Kidney (tissue), 14 donors: ENCODE measurements around the gene SEMA4G. TPM values are rescaled to one million over a fixed set of nuclear protein-coding genes. Genes with fewer than 3 reads are reported as not detected.

Experiments used
- DNase-seq, 5 donors: peaks; one replicate each; pipeline ENCODE4 v3.0.0-alpha.2; 2013 to 2020
- FAIRE-seq: peaks from 2 replicates; lab custom pipeline; 2012; peaks lifted over from hg19 to GRCh38; lab: Jason Lieb, UNC
- H3K27ac ChIP-seq, 2 donors: one replicate each; pipeline ENCODE4 v1.7.0; 2013; ENCODE audit warnings: low read depth in 2 of 2, low read length in 2 of 2, inconsistent platforms in 1 of 2
- H3K27me3 ChIP-seq: one replicate; pipeline ENCODE4 v1.7.1; 2013; ENCODE audit warnings: low read length, inconsistent platforms; ENCODE audit not compliant: control insufficient read depth, insufficient read depth
- H3K36me3 ChIP-seq, 3 donors: one replicate each; pipeline versions ENCODE4 v1.7.0 to v1.7.1; 2013; ENCODE audit warnings: low read length in 3 of 3, control low read depth in 1 of 3, inconsistent platforms in 1 of 3; ENCODE audit not compliant: insufficient read depth in 3 of 3, control insufficient read depth in 2 of 3
- H3K4me1 ChIP-seq, 3 donors: one replicate each; pipeline versions ENCODE4 v1.7.0 to v1.7.1; 2013; ENCODE audit warnings: low read length in 3 of 3, inconsistent platforms in 1 of 3, low read depth in 1 of 3; ENCODE audit not compliant: control insufficient read depth in 2 of 3, insufficient read depth in 2 of 3
- H3K4me3 ChIP-seq, 3 donors: one replicate each; pipeline versions ENCODE4 v1.7.0 to v1.8.1; 2013; ENCODE audit warnings: low read length in 3 of 3, control low read depth in 1 of 3, inconsistent platforms in 1 of 3
- H3K9ac ChIP-seq, 3 donors: one replicate each; pipeline versions ENCODE4 v1.7.0 to v1.7.1; 2013; ENCODE audit warnings: low read length in 3 of 3, control low read depth in 1 of 3, inconsistent platforms in 1 of 3
- H3K9me3 ChIP-seq, 3 donors: one replicate each; pipeline versions ENCODE4 v1.7.0 to v1.7.1; 2013; ENCODE audit warnings: low read length in 3 of 3, control low read depth in 1 of 3, inconsistent platforms in 1 of 3; ENCODE audit not compliant: control insufficient read depth in 2 of 3, insufficient read depth in 1 of 3
- intact Hi-C: fragments of 100-400 bp; cut with DNase I; formaldehyde crosslinking; loops from one replicate; pipeline ENCODE4 v1.11.1; 2022
- polyA plus RNA-seq: library from polyadenylated mRNA; stranded (reverse); fragments of 350-450 nt; fragmentation: Illumina TruSeq; extraction: RNeasy Lipid Tissue Mini Kit (QIAGEN cat#74804); gene quantifications from one replicate; pipeline ENCODE4 v1.2.3, GENCODE V29; 2014; ENCODE audit warnings: low read depth, low replicate concordance; ENCODE audit not compliant: insufficient read depth
- total RNA-seq: library from RNA; stranded (reverse); fragmentation: NEBNext Ultra II Directional; extraction: Animal tissue kit (Norgen Biotek cat#: 25700); gene quantifications from one replicate; pipeline ENCODE4 v1.2.1, GENCODE V29; 2021
- TF ChIP-seq, protein P1 (sequence below): IDR thresholded peaks from 3 replicates; pipeline ENCODE4 v1.5.1; 2012; ENCODE audit warnings: mild to moderate bottlenecking, moderate library complexity, borderline replicate concordance; ENCODE audit not compliant: insufficient read depth; ENCODE audit errors: extremely low read depth
- donor health status: control.
- donor health status: control.
- donor health status: control.
- donor health status: control.
- donor health status: control.
- donor health status: DM: yes; HTN: yes; CAD: no.
- donor health status: Normal renal cell carcinoma (clear cell type).

The SEMA4G gene
- total and polyA plus RNA-seq, 2 donors from 2014 or later, result 6.1 to 23.5 TPM

DNA sequence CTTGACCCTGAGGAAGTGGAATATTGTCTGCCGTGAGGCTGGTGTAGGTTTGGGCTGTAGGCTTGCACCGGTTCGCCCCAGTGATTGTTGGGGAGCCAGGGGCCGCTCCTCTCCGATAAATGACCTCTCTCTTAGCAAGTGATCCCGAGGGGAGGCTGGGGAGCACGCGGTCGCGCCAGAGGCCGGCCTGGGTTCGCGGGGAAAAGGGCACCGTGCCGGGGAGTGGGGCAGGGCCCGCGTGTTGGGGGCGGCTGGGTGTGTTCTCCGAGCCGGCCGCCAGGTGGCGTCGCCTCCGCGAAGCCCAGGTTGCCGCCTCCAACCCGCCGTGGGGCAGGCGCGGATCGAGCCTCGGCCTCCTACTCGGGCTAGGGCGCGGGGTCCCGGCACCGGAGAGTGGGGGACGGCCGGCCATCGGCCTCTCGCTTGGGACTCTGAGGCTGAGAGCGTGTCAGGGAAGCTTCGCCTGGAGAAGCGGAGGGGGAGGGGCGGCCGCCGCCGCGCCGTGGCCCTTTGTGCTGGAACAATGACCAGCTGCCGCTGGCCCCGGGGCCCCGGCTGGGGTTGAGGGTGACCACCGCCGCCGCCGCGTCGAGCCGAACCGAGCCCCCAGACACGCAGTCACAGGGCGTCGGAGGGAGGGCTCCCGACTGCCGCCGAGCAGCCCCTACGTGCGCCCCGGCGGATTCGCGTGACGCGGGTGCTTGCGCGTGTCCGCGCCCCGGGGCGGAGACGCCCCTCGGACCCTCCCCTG, 29.9 kb downstream of the SEMA4G start:
- TF ChIP-seq, protein P1, sequence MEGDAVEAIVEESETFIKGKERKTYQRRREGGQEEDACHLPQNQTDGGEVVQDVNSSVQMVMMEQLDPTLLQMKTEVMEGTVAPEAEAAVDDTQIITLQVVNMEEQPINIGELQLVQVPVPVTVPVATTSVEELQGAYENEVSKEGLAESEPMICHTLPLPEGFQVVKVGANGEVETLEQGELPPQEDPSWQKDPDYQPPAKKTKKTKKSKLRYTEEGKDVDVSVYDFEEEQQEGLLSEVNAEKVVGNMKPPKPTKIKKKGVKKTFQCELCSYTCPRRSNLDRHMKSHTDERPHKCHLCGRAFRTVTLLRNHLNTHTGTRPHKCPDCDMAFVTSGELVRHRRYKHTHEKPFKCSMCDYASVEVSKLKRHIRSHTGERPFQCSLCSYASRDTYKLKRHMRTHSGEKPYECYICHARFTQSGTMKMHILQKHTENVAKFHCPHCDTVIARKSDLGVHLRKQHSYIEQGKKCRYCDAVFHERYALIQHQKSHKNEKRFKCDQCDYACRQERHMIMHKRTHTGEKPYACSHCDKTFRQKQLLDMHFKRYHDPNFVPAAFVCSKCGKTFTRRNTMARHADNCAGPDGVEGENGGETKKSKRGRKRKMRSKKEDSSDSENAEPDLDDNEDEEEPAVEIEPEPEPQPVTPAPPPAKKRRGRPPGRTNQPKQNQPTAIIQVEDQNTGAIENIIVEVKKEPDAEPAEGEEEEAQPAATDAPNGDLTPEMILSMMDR, result peak; percentile 76
- DNase-seq (peak; percentile 85 to 94 (median 92)), FAIRE-seq (no peak)
- Histone ChIP-seq H3K27ac (peak overlapping the region; percentile 90 to 99), H3K27me3 (no peaks in the 10 kb centered on the region), H3K4me1 (peaks cover 7 to 32% (median 8%) of the 10 kb centered on the region in 3 donors), H3K9ac (peak overlapping the region; percentile 53 to 82 (median 71)), H3K36me3 (peaks cover 0 to 13% (median 10%) of the 10 kb centered on the region in 3 donors), H3K9me3 (no peaks in the 10 kb centered on the region), H3K4me3 (peak overlapping the region; percentile 67 to 85 (median 73))
- intact Hi-C loops, result no loop called here

GRCh38 chr10:100999742-101000126, 30.4 kb downstream of the SEMA4G start, which contains the start of gene LZTS2:
Gene LZTS2 (plus strand): TSS chr10:100999808. CDS start chr10:101002539, 2,731 bp downstream.
- FAIRE-seq (no peak), DNase-seq (no peak)
- peak within 1 kb of the TSS; percentile 75 to 93 (median 81) for H3K4me3 ChIP-seq
- no peaks in the 10 kb centered on the region for H3K9me3 ChIP-seq
- peaks cover 0 to 16% (median 10%) of the 10 kb centered on the region in 3 donors for H3K36me3 ChIP-seq
- peak within 1 kb of the TSS; percentile 98 to 99 for H3K27ac ChIP-seq
- H3K9ac ChIP-seq, result peak within 1 kb of the TSS; percentile 54 to 99 (median 88)
- intact Hi-C loops, result no loop called here
- H3K27me3 ChIP-seq, result no peaks in the 10 kb centered on the region
- TF ChIP-seq, protein P1, result no peak
- H3K4me1 ChIP-seq, result peaks cover 7 to 32% (median 8%) of the 10 kb centered on the region in 3 donors

GRCh38 chr10:101000127-101000914, 31.0 kb downstream of the SEMA4G start:
- no peak for FAIRE-seq
- intact Hi-C loops, result no loop called here
- H3K27me3 ChIP-seq, result no peaks in the 10 kb centered on the region
- H3K36me3 ChIP-seq, result peaks cover 0 to 16% (median 11%) of the 10 kb centered on the region in 3 donors
- H3K4me3 ChIP-seq, result peak overlapping the region; percentile 75 to 93 (median 81)
- H3K9ac ChIP-seq, result peak overlapping the region; percentile 54 to 99 (median 88)
- peak; percentile 48 to 85 (median 73) for DNase-seq
- peaks cover 7 to 32% (median 8%) of the 10 kb centered on the region in 3 donors for H3K4me1 ChIP-seq
- TF ChIP-seq, protein P1, result no peak
- H3K27ac ChIP-seq, result peak overlapping the region; percentile 98 to 99
- no peaks in the 10 kb centered on the region for H3K9me3 ChIP-seq
